Epithelial cell of esophagus (primary cell): ENCODE data around the gene DEAF1.
"Not testable (repeated sequence)": the region's sequence is repeated elsewhere in the genome, so short reads cannot be mapped to it uniquely, and the experiment has no call there.

ENCODE experiments used
- DNase-seq: peaks from one replicate; pipeline ENCODE4 v3.0.0; 2010; ENCODE audit warnings: low read depth
- H3K4me3 ChIP-seq: 2 replicates; pipeline ENCODE4 v1.5.1; 2011; ENCODE audit warnings: mild to moderate bottlenecking, low read length, control low read depth
- TF ChIP-seq, protein P1 (sequence below): IDR thresholded peaks from 2 replicates; pipeline ENCODE4 v1.5.1; 2011; ENCODE audit warnings: low read depth, mild to moderate bottlenecking, low read length, control low read depth, inconsistent platforms; ENCODE audit not compliant: insufficient read depth; ENCODE audit errors: missing control alignments

DEAF1 gene

DNA sequence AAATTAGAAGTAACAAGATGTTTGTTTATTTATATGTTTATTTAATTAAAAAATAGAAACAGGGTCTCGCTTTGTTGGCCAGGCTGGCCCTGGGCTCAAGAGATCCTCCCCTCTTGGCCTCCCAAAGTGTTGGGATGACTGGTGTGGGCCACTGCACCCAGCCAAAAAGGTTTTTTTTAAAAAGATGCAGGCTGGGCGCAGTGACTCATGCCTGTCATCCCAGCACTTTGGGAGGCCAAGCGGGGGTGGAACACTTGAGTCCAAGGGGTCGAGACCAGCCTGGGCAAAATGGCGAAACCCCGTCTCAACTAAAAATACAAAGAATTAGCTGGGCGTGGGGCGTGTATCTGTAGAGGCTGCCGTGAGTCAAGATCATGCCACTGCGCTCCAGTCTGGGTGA, 44.5 kb downstream of the DEAF1 start:
- no peak overlapping the region for H3K4me3 ChIP-seq
- TF ChIP-seq, protein P1, sequence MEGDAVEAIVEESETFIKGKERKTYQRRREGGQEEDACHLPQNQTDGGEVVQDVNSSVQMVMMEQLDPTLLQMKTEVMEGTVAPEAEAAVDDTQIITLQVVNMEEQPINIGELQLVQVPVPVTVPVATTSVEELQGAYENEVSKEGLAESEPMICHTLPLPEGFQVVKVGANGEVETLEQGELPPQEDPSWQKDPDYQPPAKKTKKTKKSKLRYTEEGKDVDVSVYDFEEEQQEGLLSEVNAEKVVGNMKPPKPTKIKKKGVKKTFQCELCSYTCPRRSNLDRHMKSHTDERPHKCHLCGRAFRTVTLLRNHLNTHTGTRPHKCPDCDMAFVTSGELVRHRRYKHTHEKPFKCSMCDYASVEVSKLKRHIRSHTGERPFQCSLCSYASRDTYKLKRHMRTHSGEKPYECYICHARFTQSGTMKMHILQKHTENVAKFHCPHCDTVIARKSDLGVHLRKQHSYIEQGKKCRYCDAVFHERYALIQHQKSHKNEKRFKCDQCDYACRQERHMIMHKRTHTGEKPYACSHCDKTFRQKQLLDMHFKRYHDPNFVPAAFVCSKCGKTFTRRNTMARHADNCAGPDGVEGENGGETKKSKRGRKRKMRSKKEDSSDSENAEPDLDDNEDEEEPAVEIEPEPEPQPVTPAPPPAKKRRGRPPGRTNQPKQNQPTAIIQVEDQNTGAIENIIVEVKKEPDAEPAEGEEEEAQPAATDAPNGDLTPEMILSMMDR = no peak
- no peak for DNase-seq

DNA sequence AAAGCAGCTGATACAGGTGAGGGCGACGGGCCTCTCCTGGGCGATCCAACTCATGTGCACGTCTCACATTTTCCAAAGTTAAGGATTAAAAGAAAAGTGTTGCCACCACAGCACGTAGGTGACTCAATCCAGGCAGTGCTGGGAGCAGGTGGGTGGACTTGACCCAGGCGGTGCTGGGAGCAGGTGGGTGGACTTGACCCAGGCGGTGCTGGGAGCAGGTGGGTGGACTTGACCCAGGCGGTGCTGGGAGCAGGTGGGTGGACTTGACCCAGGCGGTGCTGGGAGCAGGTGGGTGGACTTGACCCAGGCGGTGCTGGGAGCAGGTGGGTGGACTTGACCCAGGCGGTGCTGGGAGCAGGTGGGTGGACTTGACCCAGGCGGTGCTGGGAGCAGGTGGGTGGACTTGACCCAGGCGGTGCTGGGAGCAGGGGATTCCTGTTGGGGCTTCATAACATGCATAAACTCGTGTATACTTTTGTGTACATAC, 47.3 kb downstream of the DEAF1 start:
- not testable (repeated sequence) for H3K4me3 ChIP-seq, DNase-seq

DNA sequence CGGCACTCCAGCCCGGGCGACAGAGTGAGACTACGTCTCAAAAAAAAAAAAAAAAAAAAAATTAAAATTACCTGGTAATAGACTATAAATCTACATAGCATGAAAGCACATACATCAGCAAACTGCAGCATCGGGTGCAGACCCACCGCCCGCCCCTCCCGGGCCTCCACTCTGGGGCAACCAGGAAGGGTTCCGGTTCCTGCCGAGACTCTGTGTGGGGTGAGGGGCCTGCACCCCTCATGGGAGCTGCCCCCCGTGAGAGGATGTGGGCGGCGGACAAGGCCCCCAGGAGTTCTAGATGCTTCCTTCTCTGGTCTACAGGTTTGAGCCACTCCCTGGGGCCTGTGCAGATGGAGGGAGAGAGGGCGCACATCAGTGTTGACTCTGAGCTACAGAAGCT, 48.8 kb downstream of the DEAF1 start:
- TF ChIP-seq, protein P1 = no peak
- no peak overlapping the region for H3K4me3 ChIP-seq
- DNase-seq = no peak

DNA sequence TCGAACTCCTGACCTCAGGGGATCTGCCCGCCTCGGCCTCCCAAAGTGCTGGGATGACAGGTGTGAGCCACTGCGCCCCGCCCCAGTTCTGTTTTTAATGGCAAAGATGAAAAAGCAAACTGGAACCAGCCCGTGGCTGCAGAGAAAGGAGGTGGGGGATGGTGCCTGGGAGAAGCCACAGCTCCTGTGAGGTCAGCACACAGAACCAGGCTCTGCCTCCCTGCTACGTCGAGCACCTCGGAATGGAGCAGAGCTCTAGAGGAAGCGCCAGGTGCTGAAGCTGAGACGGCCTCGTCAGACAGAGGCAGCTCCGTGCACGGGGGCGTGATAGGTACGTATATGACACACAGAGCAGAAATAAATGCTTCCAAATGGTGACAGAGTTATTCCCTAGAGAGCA, 49.5 kb downstream of the DEAF1 start:
- H3K4me3 ChIP-seq = no peak overlapping the region
- DNase-seq = no peak
- TF ChIP-seq, protein P1 = no peak

DNA sequence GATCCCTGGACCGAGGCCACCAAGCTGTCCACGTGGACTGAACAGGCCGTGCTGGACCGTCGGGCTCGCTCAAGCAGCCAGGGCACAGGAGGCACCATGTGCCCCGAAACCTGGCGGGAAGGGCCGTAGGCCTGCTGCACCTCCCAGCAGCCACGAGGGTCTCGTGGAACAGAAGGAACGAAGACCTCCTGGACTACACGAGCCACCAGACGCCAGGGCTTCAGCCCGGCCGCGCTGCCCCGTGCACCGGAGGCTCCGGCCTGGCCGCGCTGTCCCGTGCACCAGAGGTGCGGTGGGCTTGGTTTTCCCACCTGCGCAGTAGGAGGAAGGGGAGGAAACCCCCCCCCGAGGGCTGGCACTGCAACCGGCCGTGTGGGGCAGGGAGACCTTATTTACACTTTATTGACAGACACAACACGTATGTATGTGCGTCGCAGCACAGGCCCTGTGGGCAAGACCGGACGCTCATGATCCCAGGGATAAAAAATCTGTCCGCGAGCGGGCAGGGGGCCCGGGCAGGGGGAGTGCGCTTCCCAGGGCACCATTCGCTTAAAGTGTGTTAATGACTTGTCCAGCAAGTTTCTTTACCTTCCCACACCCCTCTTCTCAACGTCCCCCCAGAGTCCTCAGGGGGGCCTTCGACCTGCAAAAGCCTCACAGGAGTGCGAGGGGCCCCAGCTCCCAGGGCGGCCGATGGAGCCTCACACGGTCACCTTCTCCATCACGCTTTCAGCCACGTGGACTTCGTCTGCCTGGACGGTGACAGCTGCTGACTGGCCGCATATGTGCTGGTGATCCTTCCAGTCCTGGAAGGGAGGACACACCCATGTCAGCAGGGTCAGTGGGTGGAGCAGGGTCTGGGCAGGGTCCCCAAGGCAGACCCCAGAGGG, 50.9 kb downstream of the DEAF1 start:
- TF ChIP-seq, protein P1 = no peak
- H3K4me3 ChIP-seq = no peak overlapping the region
- DNase-seq = no peak

DNA sequence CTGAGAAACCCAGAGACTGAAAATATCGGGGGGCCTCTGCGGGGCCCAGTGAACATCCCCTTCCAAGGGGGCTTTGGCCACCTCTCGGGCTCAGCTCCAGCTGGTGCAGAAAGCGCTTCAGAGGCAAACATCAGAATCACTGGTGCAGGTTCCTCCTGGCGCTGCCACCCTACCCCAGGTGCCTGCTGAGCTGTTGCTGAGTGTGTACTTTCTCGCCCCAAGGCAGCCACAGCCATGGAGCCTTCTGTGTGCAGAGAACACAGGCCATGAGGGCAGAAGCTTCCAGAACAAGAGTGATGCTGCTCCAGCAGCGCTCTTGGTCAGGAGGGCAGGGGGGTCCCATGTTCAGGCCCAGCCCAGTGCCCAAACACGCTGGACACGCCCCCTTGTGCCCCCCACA, 51.7 kb downstream of the DEAF1 start:
- TF ChIP-seq, protein P1 = no peak
- H3K4me3 ChIP-seq = no peak overlapping the region
- DNase-seq = no peak

DNA sequence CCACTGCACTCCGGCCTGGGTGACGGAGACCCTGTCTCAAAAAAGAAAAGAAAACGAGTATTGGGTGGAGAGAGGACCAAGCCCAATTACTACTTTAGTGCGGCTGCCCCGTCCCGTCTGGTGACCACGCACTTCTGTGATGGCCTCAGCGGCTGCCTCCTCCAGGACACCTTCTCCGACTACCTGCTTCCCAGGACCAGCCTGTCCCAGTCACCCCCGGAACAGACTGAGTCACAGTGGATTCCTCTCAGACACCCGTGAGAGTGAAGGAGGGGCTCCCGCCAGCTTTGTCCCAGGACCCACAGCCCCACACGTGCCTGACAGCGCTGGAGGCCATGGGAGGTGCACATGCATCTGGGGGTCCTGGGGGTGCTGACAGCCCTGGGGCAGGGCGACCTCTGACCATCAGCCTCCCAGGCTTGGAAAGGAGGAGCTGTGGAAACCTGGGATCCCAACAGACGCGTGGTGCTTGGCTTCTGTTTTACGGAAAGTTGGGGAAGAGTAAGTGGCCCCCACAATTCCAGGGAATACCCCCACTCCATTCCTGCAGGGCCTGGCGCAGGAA, 53.1 kb downstream of the DEAF1 start:
- TF ChIP-seq, protein P1 = no peak
- DNase-seq = no peak
- no peak overlapping the region for H3K4me3 ChIP-seq
